Activated CD4-positive, alpha-beta T cell treated with anti-CD3 and anti-CD28 coated beads for 36 hours (primary cell): ENCODE data around the gene ANKRD23. TPM values are rescaled to one million over a fixed set of nuclear protein-coding genes. Genes with fewer than 3 reads are reported as not detected.
A peak's percentile ranks its signal among the peaks of the same experiment; 100 is the strongest.

Experiments
- ATAC-seq: fragments of 200-7000 bp; cut with Tn5 transposase; one replicate; pipeline ENCODE4 v1.10.0; 2021; ENCODE audit warnings: mild to moderate bottlenecking, moderate library complexity
- CTCF ChIA-PET: fragments of 350-600 bp; sonication (Branson Sonifier 250); formaldehyde crosslinking; loops from one replicate; lab custom pipeline; 2021; ENCODE audit warnings: antibody characterized with exemption; lab: Charles Lee
- POLR2A ChIA-PET: fragments of 350-600 bp; sonication (Branson Sonifier 250); formaldehyde crosslinking; loops from one replicate; lab custom pipeline; 2021; ENCODE audit warnings: antibody characterized with exemption, inconsistent platforms; lab: Charles Lee
- DNase-seq: peaks from one replicate; pipeline ENCODE4 v3.0.0-alpha.2; 2020
- H3K27ac Mint-ChIP-seq: one replicate; pipeline ENCODE4 v1.8.0; 2021; ENCODE audit warnings: mixed read lengths
- H3K27me3 Mint-ChIP-seq: one replicate; pipeline ENCODE4 v1.8.0; 2021; ENCODE audit warnings: mixed read lengths
- H3K36me3 Mint-ChIP-seq: one replicate; pipeline ENCODE4 v1.8.0; 2021; ENCODE audit warnings: low read depth, mixed read lengths
- H3K4me1 Mint-ChIP-seq: one replicate; pipeline ENCODE4 v1.8.0; 2021; ENCODE audit warnings: mixed read lengths
- H3K4me3 Mint-ChIP-seq: one replicate; pipeline ENCODE4 v1.8.0; 2021; ENCODE audit warnings: mild to moderate bottlenecking, moderate library complexity, mixed read lengths
- H3K9me3 Mint-ChIP-seq: one replicate; pipeline ENCODE4 v1.8.0; 2021; ENCODE audit warnings: low read depth, mixed read lengths
- intact Hi-C, 2 experiments: fragments of 100-400 bp; cut with DNase I in 1 of 2; cut with micrococcal nuclease in 1 of 2; formaldehyde crosslinking; loops; one replicate each; pipeline versions ENCODE4 v1.14.2 to v1.15.1; 2022 to 2024; cut with DNase I, micrococcal nuclease
- total RNA-seq, 2 experiments: library from RNA; stranded (reverse); gene quantifications; one replicate each; pipeline ENCODE4 v1.2.3, GENCODE V29; 2021

The ANKRD23 gene
- total RNA-seq, 2 experiments from 2014 or later: 5.1 to 5.3 TPM

DNA sequence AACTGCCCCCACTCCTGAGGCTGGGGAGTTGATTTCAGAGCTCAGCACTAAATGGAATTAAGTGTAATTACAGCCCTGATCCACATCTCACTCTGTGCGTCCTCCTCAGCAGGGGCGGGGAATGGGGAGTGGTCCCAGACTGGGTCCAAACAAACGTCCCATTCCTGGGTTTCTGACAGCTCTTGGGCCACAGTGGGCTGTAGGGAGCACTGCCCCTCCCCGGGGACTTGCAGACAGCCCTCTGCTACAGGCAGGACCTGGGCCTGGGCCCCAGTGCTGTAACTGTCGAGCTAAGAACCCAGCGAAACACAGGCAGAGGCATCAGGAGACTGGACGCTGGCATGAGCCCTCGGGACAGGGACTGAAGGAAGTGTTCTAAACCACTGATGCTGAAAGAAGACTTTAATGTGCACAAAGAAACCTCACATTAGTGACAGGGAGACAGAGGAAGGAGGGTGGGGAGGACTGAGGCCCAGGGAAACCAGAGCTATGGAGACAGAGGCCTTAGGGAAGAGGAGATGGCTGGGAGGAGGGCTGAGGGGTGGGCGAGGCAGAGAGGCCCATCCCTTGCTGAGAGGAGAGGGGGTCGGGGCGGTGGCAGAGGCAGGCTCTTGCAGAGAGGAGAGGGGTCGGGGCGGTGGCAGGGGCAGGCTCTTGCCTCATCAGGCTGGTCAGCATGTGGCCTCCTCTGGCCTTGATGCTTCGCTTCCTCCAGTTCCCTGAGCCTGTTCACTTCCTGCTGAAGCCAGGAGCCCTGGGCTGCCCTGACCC lies 31.9 kb upstream of the ANKRD23 start:
- ChIA-PET POLR2A (no interaction called here), CTCF (interaction anchor here (0.8 to 1.4 kb wide), 4 partner anchors 18 to 87 kb away, joined by 3 to 6 read pairs (median 4); partner anchors contain the start of gene ANKRD39)
- intact Hi-C loops: no loop called here
- Mint-ChIP-seq H3K36me3 (no peaks in the 10 kb centered on the region), H3K4me3 (no peak overlapping the region), H3K27me3 (peaks cover 4% of the 10 kb centered on the region), H3K9me3 (no peaks in the 10 kb centered on the region), H3K27ac (no peak overlapping the region), H3K4me1 (peaks cover 35% of the 10 kb centered on the region)
- ATAC-seq: no peak
- no peak for DNase-seq

DNA sequence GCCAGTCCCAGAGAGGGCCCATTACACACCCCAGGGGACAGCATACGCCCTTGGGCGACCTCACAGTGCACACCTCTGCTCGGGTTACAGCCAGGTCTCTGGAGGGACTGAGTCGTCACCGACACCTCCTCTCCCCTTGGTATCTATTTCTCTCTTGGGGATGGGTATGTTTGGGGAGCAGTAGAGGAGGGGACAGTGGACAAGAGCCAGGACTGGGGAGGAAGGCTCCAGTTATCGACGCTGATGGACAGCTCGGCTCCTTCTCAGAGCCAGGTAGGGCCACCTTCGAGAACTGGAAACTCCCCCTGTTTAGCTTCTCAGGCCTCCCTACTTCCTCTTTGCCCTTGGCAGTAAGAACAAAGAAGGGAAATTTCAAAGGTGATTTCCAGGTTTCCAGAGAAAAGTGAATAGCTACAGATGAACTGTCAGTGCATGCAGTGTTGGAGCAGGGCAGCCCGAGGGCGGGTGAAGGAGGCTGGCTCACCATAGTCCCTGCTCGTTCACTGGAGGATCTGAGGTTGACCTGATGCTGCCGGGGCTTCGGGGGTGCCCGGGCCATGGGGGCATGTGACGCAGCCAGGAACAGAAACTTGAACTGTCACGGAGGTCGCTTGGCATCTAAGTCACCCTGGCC lies 30.5 kb upstream of the ANKRD23 start:
- peak overlapping the region; percentile 63 for H3K27ac Mint-ChIP-seq
- CTCF ChIA-PET: interaction anchor here (0.6 to 1.4 kb wide), 8 partner anchors 17 to 76 kb away, joined by 3 to 6 read pairs (median 4); partner anchors contain the start of gene ANKRD39
- DNase-seq: peak; percentile 54
- no peak overlapping the region for H3K4me3 Mint-ChIP-seq
- H3K9me3 Mint-ChIP-seq: no peaks in the 10 kb centered on the region
- peaks cover 40% of the 10 kb centered on the region for H3K4me1 Mint-ChIP-seq
- intact Hi-C loops: loop anchor here in 1 of 2 experiments (5.0 kb wide), 2 partner anchors 38 to 78 kb away; no protein-coding TSS in a partner anchor
- POLR2A ChIA-PET: no interaction called here
- H3K36me3 Mint-ChIP-seq: no peaks in the 10 kb centered on the region
- peaks cover 6% of the 10 kb centered on the region for H3K27me3 Mint-ChIP-seq
- peak; percentile 59 for ATAC-seq

DNA sequence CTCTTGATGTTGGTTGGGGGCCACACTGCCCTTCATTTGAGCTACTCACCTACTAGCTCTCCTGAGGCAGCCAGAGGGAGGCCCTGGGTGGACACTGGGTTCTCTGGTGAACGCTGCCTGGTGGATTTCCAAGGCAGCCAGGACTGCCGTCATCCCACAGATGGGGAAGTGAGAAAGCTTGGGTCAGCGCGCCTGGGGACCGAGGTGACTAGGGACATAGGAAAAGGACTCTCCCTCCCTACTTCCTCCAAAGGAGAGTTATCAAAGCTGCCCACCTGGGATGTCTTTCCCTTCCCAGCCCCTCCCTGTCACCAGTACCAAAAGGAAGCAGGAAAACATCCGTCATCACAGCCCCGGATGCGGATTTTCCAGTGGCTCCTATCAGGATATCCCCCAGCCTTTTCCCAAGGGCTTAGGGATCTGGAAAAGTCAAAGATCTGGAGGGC lies 29.9 kb upstream of the ANKRD23 start:
- no peaks in the 10 kb centered on the region for H3K36me3 Mint-ChIP-seq
- DNase-seq (no peak), ATAC-seq (no peak)
- ChIA-PET CTCF (interaction anchor here (0.6 to 1.3 kb wide), 5 partner anchors 18 to 77 kb away, joined by 3 to 5 read pairs (median 3); no protein-coding TSS in a partner anchor), POLR2A (no interaction called here)
- H3K27me3 Mint-ChIP-seq: peaks cover 6% of the 10 kb centered on the region
- no peak overlapping the region for H3K4me3 Mint-ChIP-seq
- no peaks in the 10 kb centered on the region for H3K9me3 Mint-ChIP-seq
- intact Hi-C loops: loop anchor here in 1 of 2 experiments (5.0 kb wide), 2 partner anchors 39 to 79 kb away; no protein-coding TSS in a partner anchor
- peak overlapping the region; percentile 63 for H3K27ac Mint-ChIP-seq
- H3K4me1 Mint-ChIP-seq: peaks cover 40% of the 10 kb centered on the region

DNA sequence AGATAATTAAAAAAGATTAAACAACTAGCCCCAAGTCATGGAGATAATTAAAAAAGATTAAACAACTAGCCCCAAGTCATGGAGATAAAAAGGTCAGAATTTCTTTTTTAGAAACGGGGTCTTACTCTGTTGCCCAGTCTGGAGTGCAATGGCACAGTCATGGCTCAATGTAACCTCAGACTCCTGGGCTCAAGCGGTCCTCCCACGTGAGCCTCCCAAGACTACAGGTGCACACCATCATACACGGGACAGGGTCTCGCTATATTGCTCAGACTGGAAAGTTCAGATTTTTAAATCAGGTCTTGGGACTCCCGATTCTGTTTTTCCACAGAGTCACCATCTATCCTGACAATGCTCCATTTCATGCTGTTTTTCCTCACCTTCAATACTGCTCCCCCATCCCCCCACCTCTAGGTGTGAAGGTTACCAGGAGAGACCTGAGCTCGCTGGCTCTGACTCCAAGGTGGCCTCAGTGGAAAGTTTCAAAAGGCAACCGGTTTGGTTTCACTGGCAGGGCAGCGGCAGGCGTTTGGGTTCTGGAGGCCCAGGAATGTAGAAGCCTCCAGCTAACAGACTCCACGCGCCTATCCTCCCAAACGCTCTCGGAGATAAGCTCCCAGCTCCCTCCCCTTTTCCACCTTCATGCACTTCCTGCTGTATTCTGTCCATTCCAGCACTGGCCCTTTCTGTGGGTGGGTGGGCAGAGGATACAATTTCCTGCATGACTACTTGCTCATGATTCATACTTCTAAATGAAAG lies 28.9 kb upstream of the ANKRD23 start:
- CTCF ChIA-PET: interaction anchor here (2.2 kb wide), 1 partner anchor 14 kb away, joined by 9 read pairs; the partner anchor contains the start of gene ANKRD39
- DNase-seq (no peak), ATAC-seq (no peak)
- Mint-ChIP-seq H3K36me3 (no peaks in the 10 kb centered on the region), H3K27me3 (peaks cover 6% of the 10 kb centered on the region), H3K9me3 (no peaks in the 10 kb centered on the region), H3K4me1 (peaks cover 44% of the 10 kb centered on the region), H3K27ac (no peak overlapping the region), H3K4me3 (no peak overlapping the region)
- POLR2A ChIA-PET: no interaction called here
- intact Hi-C loops: loop anchor here in 1 of 2 experiments (5.0 kb wide), 2 partner anchors 40 to 80 kb away; no protein-coding TSS in a partner anchor

DNA sequence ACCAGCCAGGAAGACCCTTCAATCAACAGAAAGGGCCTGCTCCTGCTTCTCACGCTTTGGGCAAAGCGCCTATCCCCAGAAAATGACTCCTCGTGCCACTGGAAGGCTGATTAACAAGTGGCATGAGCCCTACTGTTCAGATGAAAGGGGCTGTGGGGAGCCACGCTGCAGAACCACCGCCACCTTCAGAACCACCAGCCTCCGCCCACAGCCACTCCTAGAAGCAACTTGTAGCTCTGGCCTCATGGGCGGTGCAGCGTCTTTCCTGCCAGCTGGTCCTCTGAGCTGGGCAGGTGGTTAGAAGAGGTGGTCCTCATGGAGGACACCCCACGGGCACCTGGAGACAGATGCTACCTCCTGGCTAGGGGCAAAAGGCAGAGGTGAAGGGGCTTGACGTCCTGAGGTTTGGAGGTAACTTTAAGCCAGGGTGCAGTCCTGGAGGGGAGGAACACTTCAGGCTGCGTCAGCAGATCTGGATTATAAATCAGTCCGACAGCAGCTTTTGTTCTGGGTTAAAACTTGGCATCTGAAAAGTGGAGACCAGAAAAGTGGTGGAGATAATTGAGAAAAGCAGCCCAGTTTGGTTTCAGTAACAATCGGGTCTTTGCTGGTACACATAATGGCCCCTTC lies 26.9 kb upstream of the ANKRD23 start:
- ATAC-seq (peak; percentile 20), DNase-seq (peak; percentile 68)
- peak overlapping the region; percentile 63 for H3K4me3 Mint-ChIP-seq
- no peaks in the 10 kb centered on the region for H3K9me3 Mint-ChIP-seq
- CTCF ChIA-PET: interaction anchor here (0.5 to 1.7 kb wide), 8 partner anchors 10 to 242 kb away, joined by 3 to 6 read pairs (median 4); no protein-coding TSS in a partner anchor
- H3K27ac Mint-ChIP-seq: peak overlapping the region; percentile 47
- H3K4me1 Mint-ChIP-seq: peaks cover 55% of the 10 kb centered on the region
- H3K27me3 Mint-ChIP-seq: peaks cover 6% of the 10 kb centered on the region
- peaks cover 2% of the 10 kb centered on the region for H3K36me3 Mint-ChIP-seq
- intact Hi-C loops: loop anchor here in 1 of 2 experiments (5.0 kb wide), 2 partner anchors 42 to 82 kb away; no protein-coding TSS in a partner anchor
- POLR2A ChIA-PET: interaction anchor here (0.6 to 0.9 kb wide), 2 partner anchors 84 to 85 kb away, joined by 4 read pairs; no protein-coding TSS in a partner anchor

DNA sequence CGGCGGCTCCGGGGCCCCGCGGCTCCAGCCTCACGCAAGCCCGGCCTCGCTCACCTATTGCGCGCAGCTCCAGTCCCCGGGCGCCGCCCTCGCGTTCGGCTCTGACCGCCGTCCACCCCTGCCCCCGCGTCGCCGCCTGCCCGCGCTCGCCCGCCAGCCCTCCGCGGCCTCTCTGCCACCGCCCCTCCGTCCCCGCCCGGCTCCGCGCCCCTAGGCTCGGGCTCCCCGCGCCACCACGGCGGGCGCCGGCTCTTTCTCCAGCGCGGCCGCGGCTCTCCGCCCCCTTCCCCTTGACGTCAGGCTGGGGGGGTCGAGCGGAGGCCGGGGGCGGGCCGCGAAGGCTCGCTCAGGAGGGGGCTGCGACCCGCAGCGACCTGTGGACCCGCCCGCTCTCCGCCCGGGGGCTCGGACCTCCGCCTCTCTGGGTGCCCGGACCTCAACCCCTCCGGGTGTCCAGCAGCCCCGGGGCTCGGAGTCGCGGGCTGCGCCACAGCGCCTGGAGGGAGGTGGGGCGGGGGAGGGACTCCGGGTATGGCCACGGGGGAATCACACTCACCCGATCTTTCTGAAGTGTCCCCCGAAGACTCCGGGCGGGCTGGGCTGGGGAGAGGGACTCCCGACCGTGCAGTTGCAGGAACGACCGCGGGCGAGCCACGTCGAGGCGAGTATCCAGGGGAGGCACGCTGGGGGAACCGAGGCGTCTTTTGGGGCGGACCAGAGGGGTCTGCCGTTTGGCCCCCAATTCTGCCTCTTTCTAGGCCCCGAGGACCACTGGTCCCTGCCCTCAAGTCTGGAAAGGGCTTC lies 26.2 kb upstream of the ANKRD23 start, which contains the start of gene SEMA4C:
Gene SEMA4C, minus strand, starts transcription at position 259 of the 804 bp plus-strand sequence. CDS start 2,194 bp downstream, outside the sequence.
- intact Hi-C loops: loop anchor here in 1 of 2 experiments (1.0 to 5.0 kb wide), 4 partner anchors 42 to 792 kb away; partner anchors contain the start of genes ACTR1B and CNNM3
- H3K4me3 Mint-ChIP-seq: peak within 1 kb of the TSS; percentile 78
- no peak for ATAC-seq
- H3K36me3 Mint-ChIP-seq: peaks cover 2% of the 10 kb centered on the region
- peak; percentile 60 for DNase-seq
- peaks cover 6% of the 10 kb centered on the region for H3K27me3 Mint-ChIP-seq
- no peaks in the 10 kb centered on the region for H3K9me3 Mint-ChIP-seq
- H3K27ac Mint-ChIP-seq: peak within 1 kb of the TSS; percentile 47
- ChIA-PET POLR2A (interaction anchor here (0.9 kb wide), 1 partner anchor 84 kb away, joined by 4 read pairs; no protein-coding TSS in a partner anchor), CTCF (interaction anchor here (0.7 to 1.7 kb wide), 4 partner anchors 10 to 241 kb away, joined by 3 to 5 read pairs (median 4); partner anchors contain the start of gene ANKRD39)
- peaks cover 53% of the 10 kb centered on the region for H3K4me1 Mint-ChIP-seq

DNA sequence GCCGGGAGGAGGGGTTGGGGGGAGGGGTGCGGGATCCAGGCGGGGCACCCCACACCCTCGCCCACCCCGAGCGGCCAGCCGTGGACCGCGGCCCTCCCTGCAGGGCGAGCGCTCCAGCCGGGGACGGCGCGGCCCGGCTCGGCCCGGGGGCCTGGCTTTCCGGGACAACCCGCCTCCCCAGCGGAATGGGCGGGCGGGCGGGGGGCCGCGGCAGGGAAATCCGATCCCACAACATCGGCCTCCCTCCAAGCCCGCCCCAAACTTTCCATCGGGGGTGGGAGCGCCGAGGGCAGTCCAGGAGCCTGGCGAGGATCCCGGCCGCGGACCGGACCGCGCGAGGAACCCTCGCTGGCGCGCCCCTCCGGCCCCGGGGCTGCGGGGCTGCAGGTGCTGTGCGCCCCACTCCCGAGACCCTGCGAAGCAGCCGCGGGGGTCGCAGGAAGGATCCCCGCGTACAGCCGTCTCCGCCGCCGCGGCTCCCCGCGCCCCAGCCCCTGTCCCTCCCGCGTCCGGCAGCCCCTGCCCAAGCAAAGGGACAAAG lies 25.5 kb upstream of the ANKRD23 start:
- ATAC-seq (peak; percentile 6), DNase-seq (no peak)
- H3K27me3 Mint-ChIP-seq: peaks cover 6% of the 10 kb centered on the region
- peaks cover 2% of the 10 kb centered on the region for H3K36me3 Mint-ChIP-seq
- H3K27ac Mint-ChIP-seq: no peak overlapping the region
- CTCF ChIA-PET: interaction anchor here (1.0 to 1.6 kb wide), 3 partner anchors 12 to 93 kb away, joined by 5 to 6 read pairs (median 6); partner anchors contain the start of gene ANKRD39
- POLR2A ChIA-PET: no interaction called here
- no peaks in the 10 kb centered on the region for H3K9me3 Mint-ChIP-seq
- peak overlapping the region; percentile 78 for H3K4me3 Mint-ChIP-seq
- H3K4me1 Mint-ChIP-seq: peaks cover 47% of the 10 kb centered on the region
- intact Hi-C loops: loop anchor here in 1 of 2 experiments (1.0 to 5.0 kb wide), 2 partner anchors 53 to 793 kb away; partner anchors contain the start of genes ACTR1B and CNNM3

DNA sequence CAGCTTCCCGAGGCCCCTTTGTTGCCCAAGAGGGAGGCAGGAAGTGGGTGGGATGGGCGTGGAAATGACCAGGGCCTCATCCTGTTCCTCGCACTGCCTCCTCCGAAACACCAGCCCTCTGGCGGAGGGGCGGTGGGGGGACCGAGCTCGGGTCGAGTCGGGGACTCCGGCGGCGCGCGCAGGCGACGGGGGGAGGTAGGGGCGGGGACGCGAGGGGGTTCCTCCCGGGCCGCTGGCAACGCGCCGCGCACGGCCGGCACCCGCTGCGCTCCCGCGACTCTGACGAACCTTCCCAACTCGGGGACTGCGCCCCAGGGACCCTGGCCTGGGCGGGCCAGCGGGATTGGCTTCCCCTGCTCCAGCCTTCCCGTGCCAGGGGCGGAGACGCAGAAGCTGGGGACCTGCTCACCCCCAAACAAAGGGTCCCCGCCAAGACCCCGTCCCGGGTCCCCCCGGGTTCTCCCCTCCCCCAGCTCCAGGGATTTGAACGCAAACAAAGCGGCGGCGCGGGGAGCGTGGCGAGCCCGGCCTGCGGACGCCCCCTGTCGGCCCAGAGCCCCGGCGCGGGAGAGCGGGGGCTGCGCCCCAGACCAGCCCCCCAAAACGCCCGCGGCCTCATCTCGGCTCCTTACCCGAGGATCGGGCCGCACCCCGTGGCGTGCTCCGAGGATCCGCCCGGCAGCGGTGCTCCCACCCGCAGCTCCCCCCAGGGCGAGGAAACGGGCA lies 24.9 kb upstream of the ANKRD23 start:
- DNase-seq (peak; percentile 77), ATAC-seq (peak; percentile 52)
- intact Hi-C loops: loop anchor here (1.0 to 5.0 kb wide), 4 partner anchors 9 to 794 kb away; partner anchors contain the start of genes ACTR1B (in 1 of the 2), ANKRD39 (in 1 of the 2) and CNNM3 (in 1 of the 2)
- Mint-ChIP-seq H3K27me3 (peaks cover 6% of the 10 kb centered on the region), H3K27ac (peak overlapping the region; percentile 83), H3K36me3 (peaks cover 2% of the 10 kb centered on the region), H3K4me3 (peak overlapping the region; percentile 78), H3K9me3 (no peaks in the 10 kb centered on the region), H3K4me1 (peaks cover 41% of the 10 kb centered on the region)
- ChIA-PET POLR2A (interaction anchor here (1.2 kb wide), 1 partner anchor 11 kb away, joined by 7 read pairs; the partner anchor contains the start of gene ANKRD39), CTCF (interaction anchor here (0.5 to 2.8 kb wide), 6 partner anchors 10 to 94 kb away, joined by 3 to 17 read pairs (median 6); partner anchors contain the start of gene ANKRD39)
